Right kidney (tissue), 9 donors: ENCODE results near the gene TDRD10.

Experiments
- DNase-seq: peaks from one replicate; pipeline ENCODE4 v3.0.0-alpha.2; 2016
- long read RNA-seq, 8 donors: transcript quantifications; one replicate each; lab custom pipeline, GENCODE V29; 2026

Gene TDRD10, protein sequence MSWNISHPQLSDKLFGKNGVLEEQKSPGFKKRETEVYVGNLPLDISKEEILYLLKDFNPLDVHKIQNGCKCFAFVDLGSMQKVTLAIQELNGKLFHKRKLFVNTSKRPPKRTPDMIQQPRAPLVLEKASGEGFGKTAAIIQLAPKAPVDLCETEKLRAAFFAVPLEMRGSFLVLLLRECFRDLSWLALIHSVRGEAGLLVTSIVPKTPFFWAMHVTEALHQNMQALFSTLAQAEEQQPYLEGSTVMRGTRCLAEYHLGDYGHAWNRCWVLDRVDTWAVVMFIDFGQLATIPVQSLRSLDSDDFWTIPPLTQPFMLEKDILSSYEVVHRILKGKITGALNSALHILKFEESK
- long read RNA-seq, donor 1, result 0 reads
- long read RNA-seq, donor 2, result 0 reads
- long read RNA-seq, donor 3, result 0 reads
- long read RNA-seq, donor 4, result 0 reads
- long read RNA-seq, donor 5, result 0 reads
- long read RNA-seq, donor 6, partial matches to known transcripts, result 79 of 101 reads
- long read RNA-seq, donor 6, other reads (novel, unspliced or antisense), result 22 of 101 reads
- long read RNA-seq, donor 7, result 0 reads
- long read RNA-seq, donor 8, result 0 reads

DNA sequence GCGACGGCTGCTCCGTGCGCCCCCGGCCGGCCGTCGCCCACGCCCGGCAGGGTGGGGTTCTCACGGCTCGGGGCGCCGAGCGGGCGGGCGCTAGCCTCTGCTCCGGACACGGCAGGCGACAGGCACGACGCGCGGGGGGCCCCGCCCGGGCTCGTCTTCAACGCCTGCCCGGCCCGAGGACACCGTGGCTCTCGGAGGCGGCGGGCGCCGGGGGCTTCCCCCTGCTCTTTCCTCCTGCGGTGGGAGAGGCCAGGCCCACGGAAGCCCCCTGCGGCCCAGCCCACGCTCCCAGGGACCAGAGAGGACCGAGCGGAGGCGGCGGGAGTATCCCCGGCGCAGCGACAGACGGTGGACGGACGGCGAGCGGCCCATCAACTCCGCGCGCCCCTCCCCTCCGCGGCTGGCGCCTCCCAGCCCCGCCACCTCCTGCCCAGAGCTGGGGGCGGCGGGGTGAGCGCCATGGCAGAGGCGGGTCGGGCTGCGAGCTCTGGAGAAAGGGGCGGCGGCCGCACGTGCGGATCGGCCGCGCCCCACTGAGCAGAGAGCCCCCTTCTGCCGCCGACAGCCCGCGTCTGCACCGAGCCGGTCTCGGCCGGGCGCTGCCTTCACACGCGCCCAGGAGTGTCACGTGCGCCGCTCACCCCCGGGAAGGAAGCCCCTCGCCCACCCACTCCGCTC is at the start of gene TDRD10, which contains the start of gene SHE:
TSS of gene TDRD10 (plus strand) at position 154 of the 678 bp plus-strand sequence. CDS start 4,685 bp downstream, outside the sequence.
TSS of gene SHE (minus strand) at position 347 of the 678 bp plus-strand sequence. CDS start 386 bp downstream, outside the sequence.
- DNase-seq, result peak; percentile 67

DNA sequence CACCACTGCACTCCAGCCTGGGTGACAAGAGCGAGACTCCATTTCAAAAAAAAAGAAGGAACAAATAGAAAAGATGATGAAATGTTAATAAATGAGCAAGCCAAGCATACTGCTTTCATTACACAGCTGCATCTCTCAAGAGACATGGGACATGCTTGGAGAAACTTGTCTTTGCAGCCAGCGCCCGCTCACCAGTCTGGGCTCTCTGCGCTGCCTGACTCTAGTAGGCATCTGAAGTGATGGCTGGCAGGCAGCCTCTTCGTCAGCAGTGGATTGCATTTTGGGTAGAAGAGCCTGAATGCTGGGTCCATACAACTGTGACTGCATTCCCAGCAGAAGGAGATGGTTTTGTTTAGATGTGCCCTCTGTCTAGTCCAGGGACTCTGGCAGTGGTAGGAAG is 48.9 kb upstream of the TDRD10 start:
- no peak for DNase-seq

DNA sequence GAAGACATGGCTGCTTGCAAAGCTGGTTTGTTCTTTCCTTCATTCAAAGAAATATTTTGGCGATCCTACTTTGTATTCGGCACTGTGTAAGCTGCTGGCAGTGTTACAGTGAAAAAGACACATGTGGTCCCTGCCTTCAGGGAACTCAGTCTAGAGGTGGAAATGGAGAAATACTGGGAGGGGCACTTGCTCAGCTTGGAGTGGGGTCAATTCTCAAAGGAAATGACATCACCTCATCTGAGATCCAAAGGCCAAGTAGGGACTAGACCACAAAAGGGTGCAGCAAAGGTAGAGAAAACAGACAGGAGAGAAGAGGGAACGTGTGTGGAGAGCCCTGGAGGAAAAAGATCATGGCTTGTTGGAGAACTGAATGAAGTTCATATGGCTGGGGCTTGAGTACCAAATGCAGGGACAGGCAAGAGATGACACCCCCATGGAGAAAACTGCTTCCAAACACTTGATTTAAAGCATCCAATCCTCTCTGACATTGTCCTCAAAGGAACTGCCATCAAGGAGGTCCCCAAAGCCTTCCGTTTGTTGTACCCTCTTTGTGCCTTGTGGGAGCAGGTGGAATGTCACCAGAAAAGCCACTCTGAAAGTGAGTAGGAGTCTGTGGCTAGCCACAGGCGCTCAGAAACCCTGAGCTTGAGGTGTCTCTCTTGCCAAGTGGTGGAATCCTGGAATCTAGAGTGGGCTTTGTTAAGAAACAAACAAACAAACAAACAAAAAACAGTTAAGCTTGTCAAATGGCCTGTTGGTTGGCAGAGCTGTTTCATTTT is 48.3 kb upstream of the TDRD10 start:
- DNase-seq, result no peak

DNA sequence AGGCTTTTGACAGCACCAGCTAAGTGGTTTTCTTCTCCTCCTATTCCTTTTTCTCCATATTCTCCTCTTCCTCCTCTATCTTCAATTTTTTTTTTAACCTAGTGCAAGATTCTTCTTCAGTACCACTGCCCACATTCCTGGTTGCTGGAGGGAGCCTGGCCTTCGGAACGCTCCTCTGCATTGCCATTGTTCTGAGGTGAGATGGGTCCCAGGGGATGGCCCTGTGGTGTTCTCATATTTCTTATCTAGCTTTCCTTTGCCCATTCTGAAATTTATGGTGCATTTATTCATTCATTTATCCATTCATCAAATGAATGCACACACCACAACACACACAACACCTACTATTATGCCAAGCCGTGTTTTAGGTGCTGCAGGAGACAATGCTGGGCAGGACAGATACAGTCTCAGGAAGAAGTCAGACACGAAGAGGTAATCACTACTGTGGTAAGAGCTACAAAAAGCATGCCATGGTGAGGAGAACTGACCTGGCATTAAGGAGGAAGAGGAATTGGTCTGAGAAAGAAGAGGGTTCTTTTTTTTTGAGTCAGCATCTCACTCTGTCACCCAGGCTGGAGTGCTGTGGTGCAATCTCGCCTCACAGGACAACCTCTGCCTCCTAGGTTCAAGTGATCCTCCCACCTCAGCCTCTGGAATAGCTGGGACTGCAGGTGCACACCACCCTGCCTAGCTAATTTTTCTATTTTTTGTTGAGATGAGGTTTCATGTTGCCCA is 47.5 kb upstream of the TDRD10 start:
- DNase-seq, result no peak

DNA sequence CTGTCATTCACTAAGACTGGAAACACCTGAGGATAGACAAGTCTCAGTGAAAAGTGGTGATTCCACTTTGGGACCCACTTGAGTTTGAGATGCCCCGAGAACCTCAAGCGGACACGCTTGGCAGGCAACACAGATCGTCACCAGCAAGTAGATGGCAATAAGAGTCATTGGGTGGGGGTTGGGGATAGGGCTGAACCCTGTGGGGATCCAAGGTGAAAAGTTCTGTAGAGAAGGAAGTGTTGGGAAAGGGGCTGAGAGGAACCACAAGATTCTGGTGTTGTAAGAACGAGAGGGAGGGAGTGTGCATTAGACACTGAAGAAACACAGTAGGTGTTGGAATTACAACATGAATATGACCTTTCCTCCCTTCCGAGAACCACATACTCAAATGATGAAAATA is 45.4 kb upstream of the TDRD10 start:
- no peak for DNase-seq

DNA sequence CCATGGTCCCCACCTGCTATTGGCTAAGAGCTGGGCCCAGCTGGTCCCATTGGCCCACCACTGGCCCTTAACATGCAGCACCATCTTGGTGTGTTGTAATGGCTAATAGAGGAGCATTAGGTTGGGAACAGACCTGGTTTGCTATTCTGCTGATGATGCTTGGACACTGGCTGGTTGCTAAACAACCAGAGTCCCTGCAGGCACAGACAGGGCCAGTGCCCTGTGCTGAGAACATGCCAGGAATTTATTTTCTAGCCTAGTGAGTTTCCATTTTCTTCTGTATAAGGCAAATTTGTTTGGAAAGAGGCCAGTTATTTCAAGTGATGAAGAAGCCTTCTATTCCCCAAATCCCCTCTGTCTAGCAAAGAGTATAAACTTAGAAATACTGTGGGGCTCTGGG is 42.9 kb upstream of the TDRD10 start:
- no peak for DNase-seq

DNA sequence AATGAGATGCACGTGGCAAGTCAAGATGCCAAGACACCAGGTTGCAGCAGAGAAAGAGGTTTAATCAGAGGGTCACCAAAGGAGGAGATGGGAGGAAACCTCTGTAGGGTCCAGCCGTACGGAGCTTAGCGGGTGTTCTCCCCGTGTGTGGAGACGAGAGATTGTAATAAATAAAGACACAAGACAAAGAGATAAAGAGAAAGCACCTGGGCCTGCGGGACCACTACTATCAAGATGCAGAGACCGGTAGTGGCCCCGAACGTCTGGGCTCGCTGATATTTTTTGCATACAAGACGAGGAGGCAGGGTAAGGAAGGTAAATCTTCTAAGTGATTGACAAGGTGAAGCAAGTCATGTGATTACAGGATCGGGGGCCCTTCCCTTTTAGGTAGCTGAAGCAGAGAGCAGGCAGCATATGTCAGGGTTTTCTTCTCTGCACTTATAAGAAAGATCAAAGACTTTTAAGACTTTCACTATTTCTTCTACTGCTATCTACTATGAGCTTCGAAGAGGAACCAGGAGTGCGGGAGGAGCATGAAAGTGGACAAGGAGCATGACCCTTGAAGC is 41.2 kb upstream of the TDRD10 start:
- no peak for DNase-seq

DNA sequence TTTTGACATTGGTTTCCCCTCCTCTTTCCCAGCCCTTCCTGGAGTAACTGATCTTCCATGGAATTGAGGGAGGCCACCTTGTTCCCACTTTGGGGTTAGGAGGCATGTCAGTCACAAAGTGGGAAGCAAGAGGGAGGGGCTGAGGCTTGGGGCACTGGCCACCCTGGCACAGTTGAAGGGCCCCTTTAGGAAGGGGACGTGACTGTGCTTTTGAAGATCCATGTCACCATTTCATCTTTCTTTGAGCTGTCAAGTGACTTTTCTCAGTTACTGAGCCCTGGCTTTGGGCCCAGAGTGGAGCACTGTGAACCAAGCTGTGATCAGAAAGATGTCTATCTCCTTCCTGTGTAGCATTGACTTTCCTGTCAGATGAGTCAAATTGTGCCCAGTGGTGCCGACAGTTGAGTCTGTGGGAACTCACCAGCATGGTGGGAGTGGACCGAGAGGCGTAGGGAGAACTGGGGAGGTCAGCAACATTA is 38.5 kb upstream of the TDRD10 start:
- no peak for DNase-seq

DNA sequence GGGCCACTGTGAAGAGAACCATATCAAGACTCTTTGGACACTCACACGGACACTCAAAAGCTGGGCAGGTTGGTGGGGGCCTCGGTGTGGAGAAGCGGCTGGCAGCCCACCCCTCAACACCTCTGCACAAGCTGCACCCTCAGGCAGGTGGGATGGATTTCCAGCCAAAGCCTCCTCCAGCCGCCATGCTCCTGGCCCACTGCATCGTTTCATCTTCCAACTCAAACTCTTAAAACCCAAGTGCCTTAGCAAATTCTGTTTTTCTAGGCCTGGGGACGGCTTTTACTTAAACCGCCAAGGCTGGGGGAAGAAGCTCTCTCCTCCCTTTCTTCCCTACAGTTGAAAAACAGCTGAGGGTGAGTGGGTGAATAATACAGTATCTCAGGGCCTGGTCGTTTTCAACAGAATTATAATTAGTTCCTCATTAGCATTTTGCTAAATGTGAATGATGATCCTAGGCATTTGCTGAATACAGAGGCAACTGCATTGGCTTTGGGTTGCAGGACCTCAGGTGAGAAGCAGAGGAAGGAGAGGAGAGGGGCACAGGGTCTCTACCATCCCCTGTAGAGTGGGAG is 36.3 kb upstream of the TDRD10 start:
- no peak for DNase-seq

DNA sequence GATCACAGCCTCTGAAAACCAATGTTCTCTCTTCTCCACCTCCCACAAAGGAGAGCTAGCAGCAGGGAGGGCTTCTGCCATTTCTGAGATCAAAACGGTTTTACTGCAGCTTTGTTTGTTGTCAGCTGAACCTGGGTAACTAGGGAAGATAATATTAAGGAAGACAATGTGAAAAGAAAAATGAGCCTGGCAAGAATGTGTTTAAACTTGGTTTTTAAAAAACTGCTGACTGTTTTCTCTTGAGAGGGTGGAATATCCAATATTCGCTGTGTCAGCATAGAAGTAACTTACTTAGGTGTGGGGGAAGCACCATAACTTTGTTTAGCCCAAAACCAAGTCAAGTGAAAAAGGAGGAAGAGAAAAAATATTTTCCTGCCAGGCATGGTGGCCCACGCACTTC is 35.8 kb upstream of the TDRD10 start:
- DNase-seq, result no peak

DNA sequence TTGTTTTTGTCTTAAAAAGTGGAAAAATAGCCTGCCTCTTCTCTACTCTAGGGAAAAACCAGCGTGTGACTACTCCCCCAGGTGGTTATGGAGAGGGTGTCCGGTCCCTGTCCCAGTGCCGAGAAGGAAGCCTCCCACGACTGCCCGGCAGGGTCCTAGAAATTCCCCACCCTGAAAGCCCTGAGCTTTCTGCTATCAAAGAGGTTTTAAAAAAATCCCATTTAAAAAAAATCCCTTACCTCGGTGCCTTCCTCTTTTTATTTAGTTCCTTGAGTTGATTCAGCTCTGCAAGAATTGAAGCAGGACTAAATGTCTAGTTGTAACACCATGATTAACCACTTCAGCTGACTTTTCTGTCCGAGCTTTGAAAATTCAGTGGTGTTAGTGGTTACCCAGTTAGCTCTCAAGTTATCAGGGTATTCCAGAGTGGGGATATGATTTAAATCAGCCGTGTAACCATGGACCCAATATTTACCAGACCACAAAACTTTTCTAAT is 35.0 kb upstream of the TDRD10 start:
- DNase-seq, result peak; percentile 29

DNA sequence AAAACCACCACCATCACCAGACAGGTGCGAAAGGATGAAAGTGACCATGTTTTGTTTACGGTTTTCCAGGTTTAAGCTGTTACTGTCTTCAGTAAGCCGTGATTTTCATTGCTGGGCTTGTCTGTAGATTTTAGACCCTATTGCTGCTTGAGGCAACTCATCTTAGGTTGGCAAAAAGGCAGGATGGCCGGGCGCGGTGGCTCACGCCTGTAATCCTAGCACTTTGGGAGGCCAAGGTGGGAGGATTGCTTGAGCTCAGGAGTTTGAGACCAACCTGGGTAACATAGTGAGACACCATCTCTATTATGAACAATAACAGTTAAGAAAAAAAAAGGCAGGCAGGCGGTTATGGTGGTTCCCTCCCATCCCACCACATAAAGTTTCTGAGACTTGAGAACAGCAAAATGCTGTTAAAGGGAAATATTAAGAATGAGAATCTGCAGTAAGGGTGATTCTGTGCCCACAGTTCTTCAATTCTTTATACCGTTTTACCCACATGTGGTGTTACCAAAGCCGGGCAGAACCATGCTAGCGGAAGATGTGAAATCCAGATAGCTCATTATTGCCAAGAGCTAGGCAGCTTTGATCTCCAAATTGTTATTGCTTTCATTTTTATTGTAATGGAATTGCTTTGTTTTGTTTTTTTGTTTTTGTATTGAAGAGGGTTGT is 34.5 kb upstream of the TDRD10 start:
- no peak for DNase-seq

DNA sequence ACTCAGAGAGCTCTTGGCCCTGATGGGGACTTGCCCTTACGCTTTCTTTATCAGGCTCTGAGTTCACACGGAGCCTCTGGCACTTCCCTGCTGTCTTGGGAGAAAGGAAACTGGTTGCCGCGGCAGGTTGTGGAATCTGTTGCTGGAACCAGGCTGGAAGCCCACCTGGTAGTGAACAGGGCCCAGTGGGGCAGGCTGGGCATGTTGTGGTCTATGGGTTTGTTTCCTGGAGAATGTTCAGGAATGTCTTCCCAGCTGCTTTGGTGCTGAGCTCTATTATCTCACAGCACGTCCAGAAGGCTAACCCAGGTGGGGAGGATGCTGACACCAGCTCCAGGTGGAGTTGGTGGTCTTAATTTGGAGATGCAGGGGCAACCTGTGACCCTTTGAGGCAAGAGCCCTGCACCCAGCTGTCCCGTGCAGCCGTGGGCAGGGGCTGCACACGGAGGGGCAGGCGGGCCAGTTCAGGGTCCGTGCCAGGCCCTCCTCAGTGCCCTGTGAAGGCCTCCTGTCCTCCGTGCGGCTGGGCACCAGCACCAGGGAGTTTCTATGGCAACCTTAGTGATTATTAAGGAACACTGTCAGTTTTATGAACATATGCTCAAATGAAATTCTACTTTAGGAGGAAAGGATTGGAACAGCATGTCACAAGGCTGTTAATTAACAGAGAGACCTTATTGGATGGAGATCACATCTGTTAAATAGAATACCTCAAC is 33.3 kb upstream of the TDRD10 start:
- DNase-seq, result no peak

DNA sequence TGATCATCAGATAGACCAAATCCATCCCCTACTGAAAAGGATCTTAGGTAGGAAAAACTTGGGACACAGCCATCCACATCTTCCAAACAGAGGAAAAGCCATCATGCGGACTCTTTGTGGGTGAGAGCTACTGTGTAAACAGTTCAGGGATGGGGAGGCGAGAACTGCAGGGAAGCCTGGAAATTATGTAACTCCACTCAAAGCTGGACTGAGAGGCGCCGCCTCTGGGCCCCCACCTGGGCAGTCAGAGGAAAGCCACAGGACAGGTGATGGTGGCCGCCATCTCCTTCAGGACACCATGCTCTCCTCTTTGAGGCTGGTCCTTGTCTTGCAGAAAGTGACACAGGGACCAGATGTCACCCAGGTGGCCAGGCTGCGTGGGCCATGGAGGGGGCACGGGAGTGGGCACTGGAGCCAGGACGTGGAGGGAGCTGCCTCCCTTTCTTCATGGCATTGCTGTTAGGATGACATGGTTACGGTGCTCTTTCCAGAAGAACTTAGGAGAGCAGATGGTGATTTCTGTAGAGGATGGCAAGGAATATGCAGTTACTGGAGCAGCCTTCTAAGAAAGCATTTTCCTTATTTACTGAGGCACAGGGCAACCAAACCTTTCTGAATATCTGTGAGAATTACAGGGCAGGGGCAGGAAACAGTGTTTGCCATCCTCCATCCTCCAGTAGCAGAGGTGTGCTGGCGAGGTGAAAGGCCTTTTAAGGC is 32.0 kb upstream of the TDRD10 start:
- no peak for DNase-seq

DNA sequence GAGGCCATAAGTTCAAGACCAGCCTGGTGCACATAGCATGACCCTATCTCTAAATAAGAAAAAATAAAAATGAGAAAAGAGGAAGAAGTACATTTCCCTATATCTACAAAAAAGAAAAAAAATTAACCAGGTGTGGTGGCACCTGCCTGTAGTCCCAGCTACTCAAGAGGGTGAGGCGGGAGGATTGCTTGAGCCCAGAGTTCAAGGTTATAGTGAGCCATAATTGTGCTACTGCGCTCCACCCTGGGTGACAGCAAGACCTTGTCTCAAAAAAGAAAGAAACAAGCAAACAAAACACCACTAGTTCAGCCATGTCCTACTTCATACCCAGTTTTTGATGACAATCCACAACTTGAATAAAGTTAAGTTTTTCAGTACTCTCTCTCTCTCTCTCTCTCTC is 30.7 kb upstream of the TDRD10 start:
- DNase-seq, result no peak

DNA sequence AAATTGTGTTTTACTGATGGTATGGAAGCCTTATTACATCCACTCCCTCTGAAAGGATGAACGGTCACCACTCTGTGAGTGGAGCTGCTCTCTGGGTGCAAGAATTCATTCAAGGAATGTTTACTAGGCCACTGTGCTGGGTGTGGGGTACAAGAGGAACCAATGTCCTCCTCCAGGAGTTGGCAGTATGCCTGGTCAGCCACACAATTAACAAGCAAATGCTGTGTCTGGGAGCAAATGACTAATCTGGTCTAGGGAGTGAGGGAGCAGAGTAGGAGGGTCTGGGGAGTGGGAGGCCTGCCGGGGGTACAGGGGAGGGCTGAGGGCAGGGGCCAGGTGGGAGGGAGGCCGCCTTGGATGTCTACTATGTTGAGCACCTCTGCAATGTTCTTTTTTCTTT is 27.2 kb upstream of the TDRD10 start:
- no peak for DNase-seq

DNA sequence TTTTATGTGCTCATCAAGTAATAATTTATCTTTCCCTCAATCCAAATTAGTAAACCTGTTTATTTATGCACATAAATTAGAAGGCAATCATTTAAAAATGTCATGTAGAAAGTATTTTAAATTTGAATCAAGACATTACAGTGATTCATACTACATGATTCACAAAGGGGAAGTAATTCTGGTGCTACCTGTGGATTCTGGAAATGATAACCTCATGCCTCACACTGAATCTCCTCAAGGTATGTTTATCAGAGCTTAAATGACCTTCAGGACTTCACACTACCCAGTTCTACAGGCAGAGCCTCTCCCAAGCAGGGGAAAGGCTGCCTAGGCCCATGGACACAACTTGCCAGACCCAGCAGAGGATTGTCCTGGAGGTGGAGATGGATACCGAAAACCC is 25.2 kb upstream of the TDRD10 start:
- no peak for DNase-seq

DNA sequence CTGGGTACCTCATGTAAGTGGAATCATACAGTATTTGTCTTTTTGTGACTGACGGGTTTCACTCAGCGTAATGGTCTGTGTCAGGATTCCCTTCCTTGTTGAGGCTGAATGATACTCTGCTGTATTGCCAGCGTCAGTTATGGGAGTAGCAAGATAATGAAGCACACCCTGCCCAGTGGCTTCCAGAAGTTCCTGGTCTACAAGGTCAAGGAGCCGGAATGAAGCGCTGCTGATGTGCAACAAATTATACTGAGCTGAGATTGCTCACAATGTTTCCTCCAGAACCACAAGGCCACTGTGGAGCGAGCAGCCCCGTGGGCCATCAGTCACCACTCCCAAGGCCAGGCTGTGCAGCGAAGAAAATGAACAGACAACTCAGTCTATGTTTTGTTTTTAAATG is 24.0 kb upstream of the TDRD10 start:
- DNase-seq, result no peak

DNA sequence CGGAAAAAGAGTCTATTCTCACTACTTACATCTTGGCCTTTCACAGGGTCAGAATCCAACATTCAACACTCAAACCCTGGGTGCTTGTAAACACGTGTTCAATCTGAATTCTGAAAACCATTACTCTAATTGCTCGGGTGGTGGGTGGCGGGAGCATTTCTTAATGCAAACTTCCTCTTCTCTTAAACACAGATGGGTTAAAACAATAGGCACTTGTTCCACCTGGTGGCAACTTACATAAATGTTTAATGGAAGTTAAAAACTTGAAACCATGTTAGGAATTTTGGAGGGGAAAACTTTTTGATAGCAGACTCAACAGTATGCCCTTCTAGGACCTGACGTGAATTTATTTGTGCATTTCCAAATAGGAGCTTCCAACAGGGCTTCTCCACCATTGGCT is 23.4 kb upstream of the TDRD10 start:
- no peak for DNase-seq
